Keratinocyte (primary cell): ENCODE results near the gene MAD1L1. TPM values are rescaled to one million over a fixed set of nuclear protein-coding genes. Genes with fewer than 3 reads are reported as not detected.

Source experiments
- DNase-seq: peaks from one replicate; pipeline ENCODE4 v3.0.0-alpha.2; 2011; ENCODE audit warnings: low read depth, missing footprints, low spot score
- FAIRE-seq: peaks from 2 replicates; lab custom pipeline; 2011; peaks lifted over from hg19 to GRCh38; lab: Jason Lieb, UNC
- H2AFZ ChIP-seq: 2 replicates; pipeline ENCODE4 v1.6.0; 2012; ENCODE audit warnings: low read length, control low read depth, inconsistent platforms; ENCODE audit not compliant: control insufficient read depth
- H3K27ac ChIP-seq: 2 replicates; pipeline ENCODE4 v1.5.1; 2011; ENCODE audit warnings: low read length; ENCODE audit not compliant: control insufficient read depth, insufficient read depth
- H3K27me3 ChIP-seq: 3 replicates; pipeline ENCODE4 v1.6.0; 2011; ENCODE audit warnings: low read length; ENCODE audit not compliant: control insufficient read depth, insufficient read depth; ENCODE audit errors: extremely low read depth
- H3K36me3 ChIP-seq, 2 experiments: 2 replicates in 1 of 2; 3 replicates in 1 of 2; pipeline ENCODE4 v1.5.1; 2011; ENCODE audit warnings: low read length in 2 of 2, mild to moderate bottlenecking in 1 of 2; ENCODE audit not compliant: control insufficient read depth in 2 of 2, insufficient read depth in 2 of 2; ENCODE audit errors: extremely low read depth in 1 of 2
- H3K4me1 ChIP-seq: 3 replicates; pipeline ENCODE4 v1.5.1; 2011; ENCODE audit warnings: low read length; ENCODE audit not compliant: control insufficient read depth, insufficient read depth; ENCODE audit errors: extremely low read depth
- H3K4me2 ChIP-seq: 3 replicates; pipeline ENCODE4 v1.6.0; 2011; ENCODE audit warnings: low read depth, low read length; ENCODE audit not compliant: control insufficient read depth, insufficient read depth; ENCODE audit errors: extremely low read depth
- H3K4me3 ChIP-seq, 3 experiments: fragments of 200-600 bp in 1 of 3; sonication (generic) in 1 of 3; 2 replicates in 2 of 3; 3 replicates in 1 of 3; pipeline ENCODE4 v1.5.1; 2011 to 2016; ENCODE audit warnings: low read length in 3 of 3, mild to moderate bottlenecking in 3 of 3, control low read depth in 2 of 3, inconsistent platforms in 1 of 3, low read depth in 1 of 3, mixed read lengths in 1 of 3, mixed run types in 1 of 3, moderate library complexity in 1 of 3; ENCODE audit not compliant: control insufficient read depth in 2 of 3, insufficient read depth in 2 of 3; ENCODE audit errors: extremely low read depth in 1 of 3
- H3K79me2 ChIP-seq: 2 replicates; pipeline ENCODE4 v1.6.0; 2012; ENCODE audit warnings: low read length; ENCODE audit not compliant: control insufficient read depth, insufficient read depth
- H3K9ac ChIP-seq: 3 replicates; pipeline ENCODE4 v1.6.0; 2011; ENCODE audit warnings: low read length; ENCODE audit not compliant: control insufficient read depth, insufficient read depth; ENCODE audit errors: extremely low read depth
- H3K9me1 ChIP-seq: 3 replicates; pipeline ENCODE4 v1.6.0; 2011; ENCODE audit warnings: low read length; ENCODE audit not compliant: control insufficient read depth, insufficient read depth; ENCODE audit errors: extremely low read depth
- H3K9me3 ChIP-seq: 2 replicates; pipeline ENCODE4 v1.5.1; 2012; ENCODE audit warnings: low read depth, low read length; ENCODE audit not compliant: control insufficient read depth
- H4K20me1 ChIP-seq: 3 replicates; pipeline ENCODE4 v1.6.0; 2011; ENCODE audit warnings: low read length; ENCODE audit not compliant: control insufficient read depth, insufficient read depth; ENCODE audit errors: extremely low read depth
- CTCF ChIP-seq, 3 experiments: IDR thresholded peaks in 1 of 3; conservative IDR thresholded peaks in 1 of 3; optimal IDR thresholded peaks in 1 of 3; 2 replicates in 2 of 3; 3 replicates in 1 of 3; pipeline versions ENCODE3 to v1.5.1; 2011; ENCODE audit warnings: low read length in 3 of 3, mild to moderate bottlenecking in 3 of 3, moderate library complexity in 2 of 3, control low read depth in 1 of 3, inconsistent platforms in 1 of 3; ENCODE audit not compliant: insufficient read depth in 2 of 3; ENCODE audit errors: extremely low read depth in 1 of 3
- EZH2 ChIP-seq: IDR thresholded peaks from one replicate; pipeline ENCODE4 v1.6.1; 2012; ENCODE audit warnings: inconsistent platforms, mild to moderate bottlenecking, low read length, moderate library complexity
- dilution Hi-C: fragments of 300-500 bp; cut with MboI; formaldehyde crosslinking; loops from one replicate; pipeline ENCODE4 v1.7.0; 2020; ENCODE audit warnings: low sequenced_read_pairs; ENCODE audit not compliant: extremely low pct_ligation_motif_present
- polyA plus RNA-seq, 5 experiments: library from polyadenylated mRNA; depleted of rRNA in 3 of 5; stranded (reverse) in 3 of 5; stranded (forward) in 1 of 5; unstranded in 1 of 5; fragments of >200 nt; gene quantifications; 1 replicate in 1 of 5; 2 replicates in 3 of 5; 3 replicates in 1 of 5; pipeline versions ENCODE4 v1.2.1 to v1.2.3, GENCODE V29; 2011 to 2012; ENCODE audit warnings: missing spikeins in 2 of 5, low read depth in 1 of 5, low replicate concordance in 1 of 5

The MAD1L1 gene
- polyA plus RNA-seq, 1 donor (not counting 4 experiments of a cell fraction or from before 2014, with no cell fraction given), result 18.0 TPM

GRCh38 chr7:2118056-2118455 lies 114.7 kb downstream of the MAD1L1 start:
- Histone ChIP-seq H3K9me1 (no peaks in the 10 kb centered on the region), H3K4me2 (no peak overlapping the region), H3K79me2 (no peaks in the 10 kb centered on the region), H3K9ac (no peak overlapping the region), H3K27me3 (no peaks in the 10 kb centered on the region), H3K4me1 (peaks cover 27% of the 10 kb centered on the region), H3K9me3 (no peaks in the 10 kb centered on the region), H3K27ac (no peak overlapping the region), H2AFZ (no peak overlapping the region), H3K36me3 (peaks cover 0 to 3% of the 10 kb centered on the region in 2 experiments), H3K4me3 (no peak overlapping the region), H4K20me1 (peaks cover 9% of the 10 kb centered on the region)
- TF ChIP-seq EZH2 (no peak), CTCF (optimal IDR thresholded peaks at IDR 0.05 in 1 of 3, IDR thresholded peaks at IDR 0.05 in 1 of 3, conservative IDR thresholded peaks at IDR 0.05 in 1 of 3; ENCODE audit: extremely low read depth in 1 of 3, insufficient read depth in 2 of 3, low read length in 3 of 3) (no peak)
- DNase-seq (no peak), FAIRE-seq (no peak)
- dilution Hi-C loops, result no loop called here

- Histone ChIP-seq H3K9ac (no peak overlapping the region), H3K4me2 (no peak overlapping the region), H3K4me3 (no peak overlapping the region), H3K36me3 (peaks cover 0 to 3% of the 10 kb centered on the region in 2 experiments), H3K27ac (no peak overlapping the region), H3K9me3 (no peaks in the 10 kb centered on the region), H3K9me1 (no peaks in the 10 kb centered on the region), H3K27me3 (no peaks in the 10 kb centered on the region), H3K4me1 (peaks cover 27% of the 10 kb centered on the region), H4K20me1 (peaks cover 9% of the 10 kb centered on the region), H2AFZ (no peak overlapping the region), H3K79me2 (no peaks in the 10 kb centered on the region)
- FAIRE-seq (no peak), DNase-seq (no peak)
- no peak for TF ChIP-seq EZH2
- TF ChIP-seq CTCF (optimal IDR thresholded peaks at IDR 0.05 in 1 of 3, IDR thresholded peaks at IDR 0.05 in 1 of 3, conservative IDR thresholded peaks at IDR 0.05 in 1 of 3; ENCODE audit: extremely low read depth in 1 of 3, insufficient read depth in 2 of 3, low read length in 3 of 3), result no peak
- dilution Hi-C loops, result no loop called here
These were observed 115.1 kb downstream of the MAD1L1 start for GRCh38 chr7:2117646-2118045.
